HEK293 (cell line): Measurements from ENCODE around the gene DLG2.

Source experiments
- CTCF ChIA-PET: fragments of 350-600 bp; formaldehyde crosslinking; extraction: SDS; loops from one replicate; lab custom pipeline; 2021; ENCODE audit warnings: antibody characterized with exemption; lab: Yijun Ruan, JAX
- POLR2A ChIA-PET: fragments of 300-600 bp; formaldehyde crosslinking; extraction: SDS; loops from one replicate; lab custom pipeline; 2020; ENCODE audit warnings: antibody characterized with exemption, inconsistent platforms; lab: Yijun Ruan, JAX
- H3K27ac ChIP-seq: fragments of 200-500 bp; sonication (Bioruptor generic); 2 replicates; pipeline ENCODE4 v1.5.1; 2014; ENCODE audit warnings: low read depth, low read length, control low read depth, inconsistent platforms; ENCODE audit errors: extremely low read depth
- H3K36me3 ChIP-seq, 2 experiments: fragments of 200-500 bp in 1 of 2; sonication (Bioruptor generic) in 1 of 2; 1 replicate in 1 of 2; 2 replicates in 1 of 2; pipeline ENCODE4 v1.5.1; 2014 to 2017; ENCODE audit warnings: inconsistent platforms in 2 of 2, low read length in 2 of 2; ENCODE audit not compliant: control insufficient read depth in 2 of 2, insufficient read depth in 1 of 2
- H3K4me1 ChIP-seq: fragments of 200-500 bp; sonication (Bioruptor generic); 2 replicates; pipeline ENCODE4 v1.5.1; 2014; ENCODE audit warnings: mild to moderate bottlenecking, low read length, inconsistent platforms; ENCODE audit not compliant: control insufficient read depth, insufficient read depth
- H3K4me3 ChIP-seq: 2 replicates; pipeline ENCODE4 v1.5.1; 2011; ENCODE audit warnings: low read depth, mild to moderate bottlenecking, control low read depth, low read length, moderate library complexity
- H3K9me3 ChIP-seq: fragments of 200-500 bp; sonication (Bioruptor generic); 2 replicates; pipeline ENCODE4 v1.5.1; 2014; ENCODE audit warnings: low read depth, low read length, inconsistent platforms; ENCODE audit not compliant: control insufficient read depth, insufficient read depth
- PRDM1 ChIP-seq: fragments of 450-650 bp; formaldehyde crosslinking; IDR thresholded peaks from 2 replicates; pipeline ENCODE4; 2016; ENCODE audit warnings: missing biosample characterization, missing genetic modification characterization
- RBAK ChIP-seq: fragments of 450-650 bp; formaldehyde crosslinking; IDR thresholded peaks from 2 replicates; pipeline ENCODE4 v1.5.1; 2016; ENCODE audit warnings: missing biosample characterization, missing genetic modification characterization
- SP7 ChIP-seq: fragments of 450-650 bp; formaldehyde crosslinking; IDR thresholded peaks from 2 replicates; pipeline ENCODE4 v1.5.1; 2016; ENCODE audit warnings: missing biosample characterization, missing genetic modification characterization
- ZFP37 ChIP-seq: fragments of 450-650 bp; formaldehyde crosslinking; IDR thresholded peaks from 2 replicates; pipeline ENCODE4 v1.5.1; 2016; ENCODE audit warnings: missing biosample characterization, missing genetic modification characterization
- ZNF175 ChIP-seq: fragments of 450-650 bp; formaldehyde crosslinking; IDR thresholded peaks from 2 replicates; pipeline ENCODE4 v1.5.1; 2016; ENCODE audit warnings: missing biosample characterization, missing genetic modification characterization
- ZNF239 ChIP-seq: fragments of 450-650 bp; formaldehyde crosslinking; IDR thresholded peaks from 2 replicates; pipeline ENCODE4 v1.5.1; 2016; ENCODE audit warnings: missing biosample characterization, missing genetic modification characterization
- ZNF324 ChIP-seq: fragments of 450-650 bp; formaldehyde crosslinking; IDR thresholded peaks from 2 replicates; pipeline ENCODE4 v1.5.1; 2016; ENCODE audit warnings: missing biosample characterization, missing genetic modification characterization
- ZNF48 ChIP-seq: fragments of 450-650 bp; formaldehyde crosslinking; IDR thresholded peaks from 2 replicates; pipeline ENCODE4 v1.5.1; 2016; ENCODE audit warnings: missing biosample characterization, missing genetic modification characterization
- ZNF623 ChIP-seq: fragments of 450-650 bp; formaldehyde crosslinking; IDR thresholded peaks from 2 replicates; pipeline ENCODE4 v1.5.1; 2016; ENCODE audit warnings: missing biosample characterization, missing genetic modification characterization
- ZNF660 ChIP-seq: fragments of 450-650 bp; IDR thresholded peaks from 2 replicates; pipeline ENCODE4 v1.5.1; 2018; ENCODE audit warnings: missing biosample characterization, mild to moderate bottlenecking, missing genetic modification characterization
- TF ChIP-seq, protein P1 (sequence below): fragments of 450-650 bp; formaldehyde crosslinking; IDR thresholded peaks from 2 replicates; pipeline ENCODE4 v1.5.1; 2017; ENCODE audit warnings: missing biosample characterization, missing genetic modification characterization
- TF ChIP-seq, protein P2 (sequence below): fragments of 450-650 bp; formaldehyde crosslinking; conservative IDR thresholded peaks from 2 replicates; pipeline ENCODE4 v1.5.1; 2016; ENCODE audit warnings: low read depth, missing biosample characterization, missing genetic modification characterization
- TF ChIP-seq, protein P3 (sequence below): fragments of 450-650 bp; formaldehyde crosslinking; IDR thresholded peaks from 2 replicates; pipeline ENCODE4 v1.5.1; 2016; ENCODE audit warnings: missing biosample characterization, missing genetic modification characterization
- TF ChIP-seq, protein P4 (sequence below): fragments of 450-650 bp; formaldehyde crosslinking; conservative IDR thresholded peaks from 2 replicates; pipeline ENCODE4 v1.5.1; 2016; ENCODE audit warnings: low read depth, missing biosample characterization, missing genetic modification characterization
- TF ChIP-seq, protein P5 (sequence below): fragments of 450-650 bp; formaldehyde crosslinking; IDR thresholded peaks from 2 replicates; pipeline ENCODE4 v1.5.1; 2016; ENCODE audit warnings: missing biosample characterization, missing genetic modification characterization
- TF ChIP-seq, protein P6 (sequence below): fragments of 450-650 bp; formaldehyde crosslinking; IDR thresholded peaks from 2 replicates; pipeline ENCODE4 v1.5.1; 2016; ENCODE audit warnings: missing biosample characterization, missing genetic modification characterization
- TF ChIP-seq, protein P7 (sequence below): fragments of 450-650 bp; formaldehyde crosslinking; IDR thresholded peaks from 2 replicates; pipeline ENCODE4 v1.5.1; 2016; ENCODE audit warnings: missing biosample characterization, missing genetic modification characterization

Gene DLG2

DNA sequence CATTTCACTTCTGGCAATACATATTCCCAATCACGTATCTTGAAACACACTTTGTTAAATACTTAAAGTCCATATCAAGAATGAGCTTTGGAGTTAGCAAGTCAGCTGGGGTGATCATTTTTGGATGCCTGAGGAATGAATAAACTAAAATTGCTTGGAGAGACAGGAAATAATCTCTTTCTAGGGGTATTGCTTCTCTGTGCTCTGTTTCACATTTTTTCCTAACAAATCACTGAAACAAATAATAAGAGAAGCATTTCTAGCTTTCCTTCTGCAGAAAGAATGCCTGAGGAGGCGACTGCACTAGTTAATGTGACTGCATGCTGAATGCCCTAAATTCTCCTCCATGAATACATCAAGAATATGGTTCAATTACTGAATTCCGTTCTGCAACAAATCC is 1799.6 kb downstream of the DLG2 start:
- Histone ChIP-seq H3K4me3 (no peak overlapping the region), H3K36me3 (no peaks in the 10 kb centered on the region), H3K4me1 (no peaks in the 10 kb centered on the region), H3K9me3 (no peaks in the 10 kb centered on the region), H3K27ac (no peak overlapping the region)
- POLR2A ChIA-PET: no interaction called here
- TF ChIP-seq SP7 (tag by site-specific recombination) (no peak), ZNF324 (tag by site-specific recombination) (no peak), ZNF623 (tag by site-specific recombination) (no peak), PRDM1 (tag by site-specific recombination) (no peak), ZFP37 (no peak), ZNF660 (tag by site-specific recombination) (no peak), ZNF239 (tag by site-specific recombination) (no peak), ZNF48 (tag by site-specific recombination) (no peak), RBAK (no peak), ZNF175 (no peak)
- TF ChIP-seq, protein P1, sequence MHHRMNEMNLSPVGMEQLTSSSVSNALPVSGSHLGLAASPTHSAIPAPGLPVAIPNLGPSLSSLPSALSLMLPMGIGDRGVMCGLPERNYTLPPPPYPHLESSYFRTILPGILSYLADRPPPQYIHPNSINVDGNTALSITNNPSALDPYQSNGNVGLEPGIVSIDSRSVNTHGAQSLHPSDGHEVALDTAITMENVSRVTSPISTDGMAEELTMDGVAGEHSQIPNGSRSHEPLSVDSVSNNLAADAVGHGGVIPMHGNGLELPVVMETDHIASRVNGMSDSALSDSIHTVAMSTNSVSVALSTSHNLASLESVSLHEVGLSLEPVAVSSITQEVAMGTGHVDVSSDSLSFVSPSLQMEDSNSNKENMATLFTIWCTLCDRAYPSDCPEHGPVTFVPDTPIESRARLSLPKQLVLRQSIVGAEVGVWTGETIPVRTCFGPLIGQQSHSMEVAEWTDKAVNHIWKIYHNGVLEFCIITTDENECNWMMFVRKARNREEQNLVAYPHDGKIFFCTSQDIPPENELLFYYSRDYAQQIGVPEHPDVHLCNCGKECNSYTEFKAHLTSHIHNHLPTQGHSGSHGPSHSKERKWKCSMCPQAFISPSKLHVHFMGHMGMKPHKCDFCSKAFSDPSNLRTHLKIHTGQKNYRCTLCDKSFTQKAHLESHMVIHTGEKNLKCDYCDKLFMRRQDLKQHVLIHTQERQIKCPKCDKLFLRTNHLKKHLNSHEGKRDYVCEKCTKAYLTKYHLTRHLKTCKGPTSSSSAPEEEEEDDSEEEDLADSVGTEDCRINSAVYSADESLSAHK (tag by site-specific recombination): no peak
- TF ChIP-seq, protein P2, sequence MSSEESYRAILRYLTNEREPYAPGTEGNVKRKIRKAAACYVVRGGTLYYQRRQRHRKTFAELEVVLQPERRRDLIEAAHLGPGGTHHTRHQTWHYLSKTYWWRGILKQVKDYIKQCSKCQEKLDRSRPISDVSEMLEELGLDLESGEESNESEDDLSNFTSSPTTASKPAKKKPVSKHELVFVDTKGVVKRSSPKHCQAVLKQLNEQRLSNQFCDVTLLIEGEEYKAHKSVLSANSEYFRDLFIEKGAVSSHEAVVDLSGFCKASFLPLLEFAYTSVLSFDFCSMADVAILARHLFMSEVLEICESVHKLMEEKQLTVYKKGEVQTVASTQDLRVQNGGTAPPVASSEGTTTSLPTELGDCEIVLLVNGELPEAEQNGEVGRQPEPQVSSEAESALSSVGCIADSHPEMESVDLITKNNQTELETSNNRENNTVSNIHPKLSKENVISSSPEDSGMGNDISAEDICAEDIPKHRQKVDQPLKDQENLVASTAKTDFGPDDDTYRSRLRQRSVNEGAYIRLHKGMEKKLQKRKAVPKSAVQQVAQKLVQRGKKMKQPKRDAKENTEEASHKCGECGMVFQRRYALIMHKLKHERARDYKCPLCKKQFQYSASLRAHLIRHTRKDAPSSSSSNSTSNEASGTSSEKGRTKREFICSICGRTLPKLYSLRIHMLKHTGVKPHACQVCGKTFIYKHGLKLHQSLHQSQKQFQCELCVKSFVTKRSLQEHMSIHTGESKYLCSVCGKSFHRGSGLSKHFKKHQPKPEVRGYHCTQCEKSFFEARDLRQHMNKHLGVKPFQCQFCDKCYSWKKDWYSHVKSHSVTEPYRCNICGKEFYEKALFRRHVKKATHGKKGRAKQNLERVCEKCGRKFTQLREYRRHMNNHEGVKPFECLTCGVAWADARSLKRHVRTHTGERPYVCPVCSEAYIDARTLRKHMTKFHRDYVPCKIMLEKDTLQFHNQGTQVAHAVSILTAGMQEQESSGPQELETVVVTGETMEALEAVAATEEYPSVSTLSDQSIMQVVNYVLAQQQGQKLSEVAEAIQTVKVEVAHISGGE (tag by site-specific recombination): no peak
- TF ChIP-seq, protein P3, sequence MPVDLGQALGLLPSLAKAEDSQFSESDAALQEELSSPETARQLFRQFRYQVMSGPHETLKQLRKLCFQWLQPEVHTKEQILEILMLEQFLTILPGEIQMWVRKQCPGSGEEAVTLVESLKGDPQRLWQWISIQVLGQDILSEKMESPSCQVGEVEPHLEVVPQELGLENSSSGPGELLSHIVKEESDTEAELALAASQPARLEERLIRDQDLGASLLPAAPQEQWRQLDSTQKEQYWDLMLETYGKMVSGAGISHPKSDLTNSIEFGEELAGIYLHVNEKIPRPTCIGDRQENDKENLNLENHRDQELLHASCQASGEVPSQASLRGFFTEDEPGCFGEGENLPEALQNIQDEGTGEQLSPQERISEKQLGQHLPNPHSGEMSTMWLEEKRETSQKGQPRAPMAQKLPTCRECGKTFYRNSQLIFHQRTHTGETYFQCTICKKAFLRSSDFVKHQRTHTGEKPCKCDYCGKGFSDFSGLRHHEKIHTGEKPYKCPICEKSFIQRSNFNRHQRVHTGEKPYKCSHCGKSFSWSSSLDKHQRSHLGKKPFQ (tag by site-specific recombination): no peak
- TF ChIP-seq, protein P4, sequence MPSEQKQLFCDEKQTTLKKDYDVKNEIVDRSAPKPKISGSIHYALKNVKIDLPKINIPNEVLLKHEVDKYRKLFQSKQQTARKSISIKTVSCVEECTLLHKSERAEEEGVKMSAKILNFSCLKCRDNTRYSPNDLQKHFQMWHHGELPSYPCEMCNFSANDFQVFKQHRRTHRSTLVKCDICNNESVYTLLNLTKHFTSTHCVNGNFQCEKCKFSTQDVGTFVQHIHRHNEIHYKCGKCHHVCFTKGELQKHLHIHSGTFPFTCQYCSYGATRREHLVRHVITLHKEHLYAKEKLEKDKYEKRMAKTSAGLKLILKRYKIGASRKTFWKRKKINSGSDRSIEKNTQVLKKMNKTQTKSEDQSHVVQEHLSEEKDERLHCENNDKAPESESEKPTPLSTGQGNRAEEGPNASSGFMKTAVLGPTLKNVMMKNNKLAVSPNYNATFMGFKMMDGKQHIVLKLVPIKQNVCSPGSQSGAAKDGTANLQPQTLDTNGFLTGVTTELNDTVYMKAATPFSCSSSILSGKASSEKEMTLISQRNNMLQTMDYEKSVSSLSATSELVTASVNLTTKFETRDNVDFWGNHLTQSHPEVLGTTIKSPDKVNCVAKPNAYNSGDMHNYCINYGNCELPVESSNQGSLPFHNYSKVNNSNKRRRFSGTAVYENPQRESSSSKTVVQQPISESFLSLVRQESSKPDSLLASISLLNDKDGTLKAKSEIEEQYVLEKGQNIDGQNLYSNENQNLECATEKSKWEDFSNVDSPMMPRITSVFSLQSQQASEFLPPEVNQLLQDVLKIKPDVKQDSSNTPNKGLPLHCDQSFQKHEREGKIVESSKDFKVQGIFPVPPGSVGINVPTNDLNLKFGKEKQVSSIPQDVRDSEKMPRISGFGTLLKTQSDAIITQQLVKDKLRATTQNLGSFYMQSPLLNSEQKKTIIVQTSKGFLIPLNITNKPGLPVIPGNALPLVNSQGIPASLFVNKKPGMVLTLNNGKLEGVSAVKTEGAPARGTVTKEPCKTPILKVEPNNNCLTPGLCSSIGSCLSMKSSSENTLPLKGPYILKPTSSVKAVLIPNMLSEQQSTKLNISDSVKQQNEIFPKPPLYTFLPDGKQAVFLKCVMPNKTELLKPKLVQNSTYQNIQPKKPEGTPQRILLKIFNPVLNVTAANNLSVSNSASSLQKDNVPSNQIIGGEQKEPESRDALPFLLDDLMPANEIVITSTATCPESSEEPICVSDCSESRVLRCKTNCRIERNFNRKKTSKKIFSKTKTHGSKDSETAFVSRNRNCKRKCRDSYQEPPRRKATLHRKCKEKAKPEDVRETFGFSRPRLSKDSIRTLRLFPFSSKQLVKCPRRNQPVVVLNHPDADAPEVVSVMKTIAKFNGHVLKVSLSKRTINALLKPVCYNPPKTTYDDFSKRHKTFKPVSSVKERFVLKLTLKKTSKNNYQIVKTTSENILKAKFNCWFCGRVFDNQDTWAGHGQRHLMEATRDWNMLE: no peak
- TF ChIP-seq, protein P5, sequence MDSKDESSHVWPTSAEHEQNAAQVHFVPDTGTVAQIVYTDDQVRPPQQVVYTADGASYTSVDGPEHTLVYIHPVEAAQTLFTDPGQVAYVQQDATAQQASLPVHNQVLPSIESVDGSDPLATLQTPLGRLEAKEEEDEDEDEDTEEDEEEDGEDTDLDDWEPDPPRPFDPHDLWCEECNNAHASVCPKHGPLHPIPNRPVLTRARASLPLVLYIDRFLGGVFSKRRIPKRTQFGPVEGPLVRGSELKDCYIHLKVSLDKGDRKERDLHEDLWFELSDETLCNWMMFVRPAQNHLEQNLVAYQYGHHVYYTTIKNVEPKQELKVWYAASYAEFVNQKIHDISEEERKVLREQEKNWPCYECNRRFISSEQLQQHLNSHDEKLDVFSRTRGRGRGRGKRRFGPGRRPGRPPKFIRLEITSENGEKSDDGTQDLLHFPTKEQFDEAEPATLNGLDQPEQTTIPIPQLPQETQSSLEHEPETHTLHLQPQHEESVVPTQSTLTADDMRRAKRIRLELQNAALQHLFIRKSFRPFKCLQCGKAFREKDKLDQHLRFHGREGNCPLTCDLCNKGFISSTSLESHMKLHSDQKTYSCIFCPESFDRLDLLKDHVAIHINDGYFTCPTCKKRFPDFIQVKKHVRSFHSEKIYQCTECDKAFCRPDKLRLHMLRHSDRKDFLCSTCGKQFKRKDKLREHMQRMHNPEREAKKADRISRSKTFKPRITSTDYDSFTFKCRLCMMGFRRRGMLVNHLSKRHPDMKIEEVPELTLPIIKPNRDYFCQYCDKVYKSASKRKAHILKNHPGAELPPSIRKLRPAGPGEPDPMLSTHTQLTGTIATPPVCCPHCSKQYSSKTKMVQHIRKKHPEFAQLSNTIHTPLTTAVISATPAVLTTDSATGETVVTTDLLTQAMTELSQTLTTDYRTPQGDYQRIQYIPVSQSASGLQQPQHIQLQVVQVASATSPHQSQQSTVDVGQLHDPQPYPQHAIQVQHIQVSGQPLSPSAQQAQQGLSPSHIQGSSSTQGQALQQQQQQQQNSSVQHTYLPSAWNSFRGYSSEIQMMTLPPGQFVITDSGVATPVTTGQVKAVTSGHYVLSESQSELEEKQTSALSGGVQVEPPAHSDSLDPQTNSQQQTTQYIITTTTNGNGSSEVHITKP: no peak
- TF ChIP-seq, protein P6, sequence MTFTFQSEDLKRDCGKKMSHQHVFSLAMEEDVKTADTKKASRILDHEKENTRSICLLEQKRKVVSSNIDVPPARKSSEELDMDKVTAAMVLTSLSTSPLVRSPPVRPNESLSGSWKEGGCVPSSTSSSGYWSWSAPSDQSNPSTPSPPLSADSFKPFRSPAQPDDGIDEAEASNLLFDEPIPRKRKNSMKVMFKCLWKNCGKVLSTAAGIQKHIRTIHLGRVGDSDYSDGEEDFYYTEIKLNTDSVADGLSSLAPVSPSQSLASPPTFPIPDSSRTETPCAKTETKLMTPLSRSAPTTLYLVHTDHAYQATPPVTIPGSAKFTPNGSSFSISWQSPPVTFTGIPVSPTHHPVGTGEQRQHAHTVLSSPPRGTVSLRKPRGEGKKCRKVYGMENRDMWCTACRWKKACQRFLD (tag by site-specific recombination): no peak
- TF ChIP-seq, protein P7, sequence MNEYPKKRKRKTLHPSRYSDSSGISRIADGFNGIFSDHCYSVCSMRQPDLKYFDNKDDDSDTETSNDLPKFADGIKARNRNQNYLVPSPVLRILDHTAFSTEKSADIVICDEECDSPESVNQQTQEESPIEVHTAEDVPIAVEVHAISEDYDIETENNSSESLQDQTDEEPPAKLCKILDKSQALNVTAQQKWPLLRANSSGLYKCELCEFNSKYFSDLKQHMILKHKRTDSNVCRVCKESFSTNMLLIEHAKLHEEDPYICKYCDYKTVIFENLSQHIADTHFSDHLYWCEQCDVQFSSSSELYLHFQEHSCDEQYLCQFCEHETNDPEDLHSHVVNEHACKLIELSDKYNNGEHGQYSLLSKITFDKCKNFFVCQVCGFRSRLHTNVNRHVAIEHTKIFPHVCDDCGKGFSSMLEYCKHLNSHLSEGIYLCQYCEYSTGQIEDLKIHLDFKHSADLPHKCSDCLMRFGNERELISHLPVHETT: no peak
- TF ChIP-seq, all 188 proteins: peak for 0
- CTCF ChIA-PET: interaction anchor here (0.5 to 1.9 kb wide), 19 partner anchors 8 to 1766 kb away, joined by 3 to 16 read pairs (median 3); no protein-coding TSS in a partner anchor
